ENCODE measurements around the gene NBEA.

NBEA gene

DNA sequence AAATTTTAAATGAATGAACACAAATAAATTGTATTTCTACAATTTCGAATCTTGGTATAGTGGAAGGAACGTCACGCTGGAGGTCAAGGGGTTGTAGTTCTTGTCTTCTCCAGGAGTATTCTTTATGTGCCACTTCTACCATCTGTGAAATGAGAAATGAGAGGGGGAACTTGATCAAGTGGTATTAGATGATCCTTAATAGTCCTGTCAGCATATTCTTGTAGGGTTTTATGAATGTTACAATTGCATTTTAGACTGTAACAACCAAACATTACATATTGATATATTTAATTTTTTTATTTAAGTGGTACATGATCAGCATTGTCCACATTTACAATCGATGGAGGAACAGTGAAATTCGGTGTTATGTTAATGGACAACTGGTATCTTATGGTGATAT is 113.6 kb downstream of the NBEA start:
- TF ChIP-seq, protein P1, sequence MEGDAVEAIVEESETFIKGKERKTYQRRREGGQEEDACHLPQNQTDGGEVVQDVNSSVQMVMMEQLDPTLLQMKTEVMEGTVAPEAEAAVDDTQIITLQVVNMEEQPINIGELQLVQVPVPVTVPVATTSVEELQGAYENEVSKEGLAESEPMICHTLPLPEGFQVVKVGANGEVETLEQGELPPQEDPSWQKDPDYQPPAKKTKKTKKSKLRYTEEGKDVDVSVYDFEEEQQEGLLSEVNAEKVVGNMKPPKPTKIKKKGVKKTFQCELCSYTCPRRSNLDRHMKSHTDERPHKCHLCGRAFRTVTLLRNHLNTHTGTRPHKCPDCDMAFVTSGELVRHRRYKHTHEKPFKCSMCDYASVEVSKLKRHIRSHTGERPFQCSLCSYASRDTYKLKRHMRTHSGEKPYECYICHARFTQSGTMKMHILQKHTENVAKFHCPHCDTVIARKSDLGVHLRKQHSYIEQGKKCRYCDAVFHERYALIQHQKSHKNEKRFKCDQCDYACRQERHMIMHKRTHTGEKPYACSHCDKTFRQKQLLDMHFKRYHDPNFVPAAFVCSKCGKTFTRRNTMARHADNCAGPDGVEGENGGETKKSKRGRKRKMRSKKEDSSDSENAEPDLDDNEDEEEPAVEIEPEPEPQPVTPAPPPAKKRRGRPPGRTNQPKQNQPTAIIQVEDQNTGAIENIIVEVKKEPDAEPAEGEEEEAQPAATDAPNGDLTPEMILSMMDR (IDR thresholded peaks at IDR 0.05), result no peak

DNA sequence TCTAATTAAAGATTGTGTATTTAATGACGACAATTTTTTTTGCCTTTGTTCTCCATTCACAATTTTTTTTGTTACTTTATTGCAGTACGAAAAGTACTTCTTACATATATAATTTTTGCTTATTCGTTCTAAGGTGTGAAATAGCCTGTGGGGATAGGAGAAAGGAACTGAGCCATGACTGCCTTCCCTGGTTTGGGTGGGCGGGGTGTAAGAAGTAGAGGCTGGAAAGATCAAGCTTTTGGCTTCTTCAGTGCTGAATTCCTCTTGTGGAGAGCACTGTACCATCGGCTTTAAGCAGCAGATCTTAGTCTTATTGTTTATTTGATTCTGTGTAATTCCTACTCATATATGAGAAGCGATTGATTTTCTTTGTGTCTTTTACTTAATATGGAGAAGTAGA is 115.8 kb downstream of the NBEA start:
- TF ChIP-seq, protein P1 (IDR thresholded peaks at IDR 0.05), result no peak

DNA sequence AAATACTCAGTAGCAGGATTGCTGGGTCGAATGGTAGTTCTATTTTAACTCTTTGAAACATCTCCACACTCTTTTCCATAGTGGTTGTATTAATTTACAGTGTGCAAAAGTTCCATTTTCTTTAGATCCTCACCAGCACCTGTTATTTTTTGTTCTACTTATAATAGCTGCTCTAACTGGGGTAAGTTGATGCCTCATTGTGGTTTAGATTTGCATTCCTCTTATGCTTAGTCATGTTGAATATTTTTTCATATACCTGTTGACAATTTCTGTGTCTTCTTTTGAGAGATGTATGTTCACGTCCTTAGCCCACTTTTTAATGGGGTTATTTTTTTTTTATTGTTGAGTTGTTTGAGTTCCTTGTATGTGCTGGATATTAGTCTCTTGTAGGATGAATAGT is 144.6 kb downstream of the NBEA start:
- TF ChIP-seq, protein P1 (IDR thresholded peaks at IDR 0.05), result no peak

DNA sequence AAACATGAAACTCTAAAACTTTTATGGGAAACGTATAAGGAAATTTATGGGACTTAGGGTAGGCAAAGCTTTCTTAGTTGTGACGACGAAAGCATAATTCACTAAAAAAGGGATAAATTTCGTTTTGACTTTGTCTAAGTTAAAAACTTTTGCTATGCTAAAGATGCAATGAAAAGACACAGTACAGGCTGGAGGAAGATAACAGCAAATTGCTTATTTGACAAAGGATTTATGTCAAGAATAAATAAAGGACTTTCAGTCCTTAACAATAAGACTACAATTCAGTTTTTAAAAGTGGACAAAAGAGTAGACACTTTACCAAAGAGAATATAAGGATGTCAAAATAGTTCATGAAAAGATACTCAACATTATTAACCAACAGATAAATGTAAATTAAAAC is 150.2 kb downstream of the NBEA start:
- TF ChIP-seq, protein P1 (IDR thresholded peaks at IDR 0.05), result no peak

DNA sequence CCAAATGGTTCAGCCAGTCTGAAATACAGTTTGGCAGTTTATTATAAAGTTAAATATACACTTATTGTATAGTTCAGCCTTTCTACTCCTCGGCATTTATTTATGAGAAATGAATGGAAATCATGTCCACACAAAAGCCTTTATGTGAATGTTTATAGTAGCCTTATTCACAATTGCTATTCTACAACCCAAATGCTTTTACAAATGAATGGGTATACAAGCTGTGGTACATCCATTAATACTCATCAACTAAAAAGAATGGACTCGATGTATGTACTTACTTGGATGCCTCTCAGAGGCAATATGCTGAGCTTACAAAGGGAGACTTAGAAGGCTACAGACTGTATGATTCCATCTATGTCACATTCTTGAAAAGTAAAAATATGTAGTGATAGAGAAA is 150.7 kb downstream of the NBEA start:
- TF ChIP-seq, protein P1 (IDR thresholded peaks at IDR 0.05), result no peak

DNA sequence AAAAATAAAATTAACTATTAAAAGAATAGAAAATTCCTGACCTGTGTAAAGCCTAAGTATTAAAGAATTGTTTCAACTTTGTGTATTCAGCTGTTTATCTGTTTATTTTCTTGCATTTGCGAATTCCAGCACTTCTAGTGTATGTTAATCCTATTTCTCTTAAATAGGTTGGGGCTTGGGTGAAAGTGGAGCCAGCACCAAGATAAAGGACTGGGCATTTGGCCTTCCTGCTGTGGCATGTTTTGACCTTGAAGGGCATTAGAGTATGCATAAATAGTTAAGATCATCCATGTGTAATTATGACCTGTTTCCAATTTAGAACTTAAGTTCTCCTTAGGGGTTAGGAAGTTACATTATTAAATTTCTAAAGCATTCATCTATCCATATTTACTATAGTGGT is 151.3 kb downstream of the NBEA start:
- TF ChIP-seq, protein P1 (IDR thresholded peaks at IDR 0.05), result no peak

DNA sequence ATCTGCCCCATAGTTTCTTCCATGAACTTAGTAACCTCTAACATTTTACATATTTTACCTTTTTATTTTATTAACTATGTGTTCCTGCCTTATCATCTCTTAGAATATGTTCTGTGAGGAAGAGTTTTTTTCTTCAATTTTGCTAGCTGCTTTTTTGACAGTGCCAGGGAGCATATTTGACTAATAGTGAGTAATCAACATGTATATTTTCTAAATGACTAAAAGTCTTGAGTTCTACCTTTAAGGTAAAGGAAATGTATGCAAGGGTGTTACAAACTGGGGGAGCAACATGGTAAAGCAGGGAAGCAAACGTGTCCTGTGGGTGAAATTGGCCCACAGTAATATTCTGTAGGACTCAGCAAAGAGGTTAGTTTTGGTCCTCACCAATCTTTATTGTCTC is 165.5 kb downstream of the NBEA start:
- TF ChIP-seq, protein P1 (IDR thresholded peaks at IDR 0.05), result no peak

DNA sequence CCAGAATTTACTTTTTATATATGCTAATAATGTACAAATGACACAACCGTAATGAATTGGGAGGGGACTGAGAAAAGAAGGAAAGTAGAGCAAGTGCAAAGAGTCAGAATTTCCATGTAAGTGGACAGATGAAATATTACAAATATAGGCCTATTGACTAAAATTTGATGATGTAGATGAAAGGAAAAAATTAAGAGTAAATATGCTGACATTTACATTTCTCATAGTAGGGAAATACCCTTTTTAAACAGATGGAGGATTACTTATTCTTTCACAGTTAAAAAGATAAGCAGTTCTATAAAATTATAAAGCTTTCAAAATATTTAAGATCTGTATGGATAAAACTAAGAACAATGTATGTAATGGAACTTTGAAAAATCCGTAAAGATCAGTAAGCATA is 185.4 kb downstream of the NBEA start:
- TF ChIP-seq, protein P1 (IDR thresholded peaks at IDR 0.05), result no peak

Data from LNCAP (cell line).